ENCODE measurements around the gene PLCH1.

- TF ChIP-seq CTCF (IDR thresholded peaks at IDR 0.05; ENCODE audit: borderline replicate concordance, extremely low read depth, low read length, poor library complexity, severe bottlenecking) = no peak
- no peak for TF ChIP-seq EZH2 (IDR thresholded peaks at IDR 0.05; ENCODE audit: borderline replicate concordance, low read depth, low read length, severe bottlenecking)
Measured at GRCh38 chr3:155631323-155632019, 113.4 kb downstream of the PLCH1 start.

Data from DND-41 (cell line).